Transverse colon (tissue), 4 donors: ENCODE measurements around the gene JDP2. TPM values are rescaled to one million over a fixed set of nuclear protein-coding genes. Genes with fewer than 3 reads are reported as not detected.

Source experiments
- DNase-seq: peaks from one replicate; pipeline ENCODE4 v3.0.0-alpha.2; 2019
- H3K27ac ChIP-seq, 4 donors: fragments of 200-600 bp; sonication (generic); 2 replicates each; pipeline ENCODE4 v1.5.1; 2016 to 2018; ENCODE audit warnings: inconsistent platforms in 4 of 4
- H3K27me3 ChIP-seq: fragments of 200-600 bp; sonication (generic); 2 replicates; pipeline ENCODE4 v1.5.1; 2017; ENCODE audit warnings: inconsistent platforms
- H3K36me3 ChIP-seq, 4 donors: fragments of 200-600 bp; sonication (generic); 2 replicates each; pipeline ENCODE4 v1.5.1; 2017 to 2019; ENCODE audit warnings: inconsistent platforms in 4 of 4
- H3K4me1 ChIP-seq, 4 donors: fragments of 200-600 bp; sonication (generic); 2 replicates each; pipeline ENCODE4 v1.5.1; 2017 to 2020; ENCODE audit warnings: inconsistent platforms in 4 of 4
- H3K4me3 ChIP-seq, 4 donors: fragments of 200-600 bp; sonication (generic); 1 replicate in 1 of 4; 2 replicates in 3 of 4; pipeline versions ENCODE4 v1.5.1 to v1.6.1; 2017 to 2019; ENCODE audit warnings: inconsistent platforms in 4 of 4
- H3K9me3 ChIP-seq, 2 donors: fragments of 200-600 bp; sonication (generic); 2 replicates each; pipeline ENCODE4 v1.5.1; 2017 to 2019; ENCODE audit warnings: inconsistent platforms in 2 of 2
- EP300 ChIP-seq: sonication (generic); formaldehyde crosslinking; IDR thresholded peaks from one replicate; pipeline ENCODE4 v1.6.1; 2017; ENCODE audit warnings: antibody characterized with exemption, low read depth
- POLR2A ChIP-seq: fragments of 450-650 bp; IDR thresholded peaks from one replicate; pipeline ENCODE4 v1.6.1; 2016; ENCODE audit warnings: antibody characterized with exemption, mild to moderate bottlenecking, moderate library complexity
- POLR2AphosphoS5 ChIP-seq, 3 donors: sonication (generic); formaldehyde crosslinking; IDR thresholded peaks; one replicate each; pipeline ENCODE4 v1.6.1; 2016; ENCODE audit warnings: antibody characterized with exemption in 3 of 3
- WGBS, 2 donors: methylation state at CpG; one replicate each; pipeline ENCODE4 v1.1.5; 2018; ENCODE audit warnings: low coverage in 1 of 2; 5-methylcytosine and 5-hydroxymethylcytosine counted together
- in situ Hi-C, 4 donors: fragments of 200-750 bp; cut with MboI; loops; one replicate each; pipeline versions ENCODE4 v1.15.0 to v1.15.1; 2017; ENCODE audit warnings: low sequenced_read_pairs in 3 of 4, low pct_ligation_motif_present in 1 of 4, low pct_unique_long_range_greater_than_20kb in 1 of 4
- intact Hi-C: fragments of 100-400 bp; cut with DNase I; formaldehyde crosslinking; loops from one replicate; pipeline ENCODE4 v1.15.1; 2023; ENCODE audit warnings: low total_unique reads
- total RNA-seq, 4 donors: library from RNA; depleted of rRNA; stranded (reverse); fragments of >200 nt; gene quantifications; one replicate each; pipeline ENCODE4 v1.1.0, GENCODE V29; 2016
- TF ChIP-seq, protein P1 (sequence below), 5 experiments: fragments of 200-600 bp in 3 of 5; fragments of 450-650 bp in 2 of 5; sonication (generic) in 3 of 5; IDR thresholded peaks; 1 replicate in 2 of 5; 2 replicates in 3 of 5; pipeline ENCODE4 v1.5.1; 2016 to 2017; ENCODE audit warnings: antibody characterized with exemption in 5 of 5, inconsistent platforms in 3 of 5, mild to moderate bottlenecking in 2 of 5, moderate library complexity in 1 of 5

Gene JDP2
- total RNA-seq, 4 donors from 2014 or later: 49.2 to 108 (median 57.8) TPM

DNA sequence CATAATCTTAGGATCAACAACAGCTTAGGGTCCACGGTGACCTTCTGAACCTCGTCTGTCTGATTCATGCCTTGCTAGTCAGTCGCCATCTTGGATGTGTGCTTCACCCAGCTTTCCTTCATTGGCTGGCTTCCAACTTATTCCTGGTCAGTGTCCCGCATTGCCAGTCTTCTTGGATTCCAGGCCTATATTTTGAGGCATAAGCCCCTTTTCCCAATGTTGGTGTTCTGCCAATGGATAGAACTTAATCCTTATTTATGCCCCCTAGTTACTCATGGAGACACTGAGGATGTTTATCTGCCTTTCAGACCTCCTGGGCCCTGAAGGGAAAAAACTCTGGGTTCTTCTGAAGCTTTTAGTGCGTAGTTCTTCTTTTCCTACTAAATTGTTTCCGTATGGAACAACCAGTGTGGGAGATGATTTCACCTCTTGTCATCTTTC is 5.8 kb downstream of the JDP2 start:
- in situ Hi-C loops (no loop called here), intact Hi-C loops (no loop called here)
- no peak overlapping the region for H3K4me3 ChIP-seq
- no peaks in the 10 kb centered on the region for H3K27me3 ChIP-seq
- DNase-seq: no peak
- H3K36me3 ChIP-seq: peaks cover 0 to 6% (median 0%) of the 10 kb centered on the region in 4 donors
- H3K27ac ChIP-seq: peak overlapping the region in 3 of 4 donors; percentile 32 to 62 (median 38)
- peaks cover 43 to 89% (median 57%) of the 10 kb centered on the region in 4 donors for H3K4me1 ChIP-seq
- TF ChIP-seq POLR2A (no peak), EP300 (no peak), POLR2AphosphoS5 (IDR thresholded peaks at IDR 0.05) (no peak)
- TF ChIP-seq, protein P1, sequence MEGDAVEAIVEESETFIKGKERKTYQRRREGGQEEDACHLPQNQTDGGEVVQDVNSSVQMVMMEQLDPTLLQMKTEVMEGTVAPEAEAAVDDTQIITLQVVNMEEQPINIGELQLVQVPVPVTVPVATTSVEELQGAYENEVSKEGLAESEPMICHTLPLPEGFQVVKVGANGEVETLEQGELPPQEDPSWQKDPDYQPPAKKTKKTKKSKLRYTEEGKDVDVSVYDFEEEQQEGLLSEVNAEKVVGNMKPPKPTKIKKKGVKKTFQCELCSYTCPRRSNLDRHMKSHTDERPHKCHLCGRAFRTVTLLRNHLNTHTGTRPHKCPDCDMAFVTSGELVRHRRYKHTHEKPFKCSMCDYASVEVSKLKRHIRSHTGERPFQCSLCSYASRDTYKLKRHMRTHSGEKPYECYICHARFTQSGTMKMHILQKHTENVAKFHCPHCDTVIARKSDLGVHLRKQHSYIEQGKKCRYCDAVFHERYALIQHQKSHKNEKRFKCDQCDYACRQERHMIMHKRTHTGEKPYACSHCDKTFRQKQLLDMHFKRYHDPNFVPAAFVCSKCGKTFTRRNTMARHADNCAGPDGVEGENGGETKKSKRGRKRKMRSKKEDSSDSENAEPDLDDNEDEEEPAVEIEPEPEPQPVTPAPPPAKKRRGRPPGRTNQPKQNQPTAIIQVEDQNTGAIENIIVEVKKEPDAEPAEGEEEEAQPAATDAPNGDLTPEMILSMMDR (IDR thresholded peaks at IDR 0.05): no peak
- no peaks in the 10 kb centered on the region for H3K9me3 ChIP-seq
- 80 to 89% methylated on average over 3 to 6 of the region's 6 CpGs for WGBS, 2 donors

DNA sequence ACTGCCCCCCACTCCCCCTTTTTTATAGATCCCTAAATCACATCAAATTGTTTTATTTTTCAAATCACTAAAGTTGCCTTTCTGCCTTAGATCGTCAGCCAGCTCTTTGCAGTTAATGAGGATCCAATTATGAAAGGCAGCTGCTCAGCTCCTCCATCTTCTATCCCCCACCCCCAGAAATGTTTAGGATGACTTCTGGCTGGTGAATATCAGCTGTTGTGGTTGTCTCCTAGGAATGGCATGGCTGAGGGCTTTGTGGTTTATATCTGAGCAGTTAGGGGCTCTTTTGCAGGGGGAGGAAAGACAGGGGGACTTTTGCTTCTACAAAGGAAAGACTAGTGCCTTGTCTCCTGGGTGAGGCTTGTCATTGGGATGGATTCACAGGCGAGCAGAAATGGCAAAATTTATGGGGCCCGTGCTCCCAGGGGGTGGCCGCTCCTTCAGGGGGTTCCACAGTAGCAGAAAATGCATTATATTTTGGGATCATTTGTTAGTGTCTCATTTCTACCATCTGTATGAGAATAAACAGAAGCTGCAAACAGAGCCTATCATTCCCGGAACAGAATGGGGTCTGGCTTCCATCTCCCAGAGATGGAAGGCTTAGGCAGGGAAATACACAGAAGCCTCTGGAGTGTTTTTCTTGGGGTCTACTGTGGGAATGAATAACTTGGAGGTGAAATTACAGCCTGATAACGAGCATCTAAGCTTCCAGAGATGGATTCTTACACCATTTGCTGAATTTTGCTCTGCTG is 6.5 kb downstream of the JDP2 start:
- TF ChIP-seq POLR2A: no peak
- peak in 1 of 3 donors; percentile 59 for TF ChIP-seq POLR2AphosphoS5 (IDR thresholded peaks at IDR 0.05)
- Histone ChIP-seq H3K27me3 (no peaks in the 10 kb centered on the region), H3K27ac (peak overlapping the region; percentile 31 to 62 (median 33)), H3K9me3 (no peaks in the 10 kb centered on the region), H3K4me1 (peaks cover 36 to 83% (median 54%) of the 10 kb centered on the region in 4 donors), H3K36me3 (peaks cover 0 to 6% (median 0%) of the 10 kb centered on the region in 4 donors), H3K4me3 (no peak overlapping the region)
- 77 to 83% methylated on average over 4 to 6 of the region's 6 CpGs for WGBS, 2 donors
- in situ Hi-C loops: no loop called here
- intact Hi-C loops: no loop called here
- no peak for DNase-seq

DNA sequence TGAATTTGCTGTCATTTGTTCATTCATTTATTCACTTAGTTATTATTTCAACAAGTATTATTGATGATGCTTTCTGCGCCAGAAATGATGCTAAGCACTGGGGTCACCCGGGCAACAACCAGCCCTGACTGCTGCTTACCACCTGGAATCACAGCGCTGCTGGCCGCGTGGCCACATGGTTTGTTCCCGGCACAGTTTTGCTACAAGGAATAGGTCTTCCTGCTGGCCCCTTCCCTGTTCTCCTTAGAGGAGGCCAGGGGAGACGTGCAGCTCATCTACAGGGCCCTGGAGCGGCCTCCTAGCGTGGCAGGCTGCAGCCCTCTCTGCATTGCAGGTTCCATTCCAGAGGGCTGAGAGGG is 7.0 kb downstream of the JDP2 start:
- DNase-seq: no peak
- 86 to 91% methylated on average over 8 to 9 of the region's 9 CpGs for WGBS, 2 donors
- no peak overlapping the region for H3K4me3 ChIP-seq
- H3K9me3 ChIP-seq: no peaks in the 10 kb centered on the region
- H3K4me1 ChIP-seq: peaks cover 31 to 77% (median 50%) of the 10 kb centered on the region in 4 donors
- peak overlapping the region; percentile 31 to 62 (median 33) for H3K27ac ChIP-seq
- H3K36me3 ChIP-seq: peaks cover 0 to 6% (median 1%) of the 10 kb centered on the region in 4 donors
- H3K27me3 ChIP-seq: no peaks in the 10 kb centered on the region
- intact Hi-C loops (no loop called here), in situ Hi-C loops (no loop called here)
- TF ChIP-seq EP300 (no peak), POLR2A (no peak), POLR2AphosphoS5 (IDR thresholded peaks at IDR 0.05) (no peak)
- TF ChIP-seq, protein P1 (IDR thresholded peaks at IDR 0.05): no peak

DNA sequence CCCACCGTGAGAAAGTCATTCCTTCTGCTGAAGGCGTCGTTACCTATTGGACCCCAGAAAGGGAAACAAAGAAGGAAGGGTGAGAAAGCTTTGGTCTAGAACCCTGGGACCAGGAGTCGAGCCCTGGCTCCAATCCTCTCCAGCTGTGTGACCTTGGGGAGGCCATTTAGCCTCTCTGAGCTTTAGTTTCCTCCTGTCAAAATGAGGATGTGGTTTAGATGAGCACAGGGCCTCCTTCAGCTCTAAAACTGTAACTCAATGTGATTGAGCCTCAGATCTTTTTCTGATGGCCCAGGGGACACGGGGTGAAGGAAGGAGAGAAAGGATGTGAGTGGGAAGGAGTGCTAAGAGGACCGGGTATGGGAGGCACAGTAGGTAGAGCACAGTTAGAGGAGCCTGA is 7.7 kb downstream of the JDP2 start:
- Histone ChIP-seq H3K36me3 (peaks cover 0 to 6% (median 1%) of the 10 kb centered on the region in 4 donors), H3K4me1 (peaks cover 29 to 77% (median 47%) of the 10 kb centered on the region in 4 donors), H3K4me3 (no peak overlapping the region), H3K27me3 (no peaks in the 10 kb centered on the region), H3K27ac (peak overlapping the region in 1 of 4 donors; percentile 62), H3K9me3 (no peaks in the 10 kb centered on the region)
- DNase-seq: no peak
- in situ Hi-C loops: no loop called here
- TF ChIP-seq POLR2A (no peak), POLR2AphosphoS5 (IDR thresholded peaks at IDR 0.05) (no peak), EP300 (no peak)
- TF ChIP-seq, protein P1 (IDR thresholded peaks at IDR 0.05): no peak
- intact Hi-C loops: no loop called here
- WGBS, 2 donors: 80 to 84% methylated on average over 2 to 6 of the region's 6 CpGs
